ENCODE results near the gene CNP.

Gene CNP

GRCh38 chr17:41973408-41973811, 6.8 kb downstream of the CNP start:
- no peak for FAIRE-seq

DNA sequence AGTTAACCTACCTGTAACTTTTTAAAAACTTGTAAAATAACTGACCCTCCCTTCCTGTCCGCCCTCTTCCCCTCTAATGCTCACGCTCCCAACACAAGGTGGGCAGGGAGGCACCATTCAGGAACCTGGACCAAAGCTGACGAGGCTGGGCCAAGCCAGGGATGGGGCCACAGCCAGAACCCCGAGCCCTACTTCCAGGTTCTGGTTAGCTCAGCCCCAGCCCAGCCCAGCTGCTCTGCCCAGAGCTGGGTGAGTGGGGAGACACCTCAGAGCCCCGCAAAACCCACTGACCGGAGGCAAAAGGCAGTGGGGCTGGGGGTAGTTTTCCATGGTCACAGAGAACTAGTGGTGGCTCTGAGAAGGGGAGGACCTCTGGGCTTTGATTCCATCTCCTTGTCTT, 7.4 kb downstream of the CNP start:
- no peak for FAIRE-seq

GRCh38 chr17:41974658-41975057, 8.1 kb downstream of the CNP start:
- no peak for FAIRE-seq

GRCh38 chr17:41975099-41976083, 8.8 kb downstream of the CNP start:
- FAIRE-seq: no peak

- no peak for FAIRE-seq
These were observed 9.7 kb downstream of the CNP start for GRCh38 chr17:41976142-41976768.

GRCh38 chr17:41977991-41978390, 11.4 kb downstream of the CNP start:
- no peak for FAIRE-seq

- peak; percentile 43 for FAIRE-seq
These were observed 15.6 kb downstream of the CNP start for GRCh38 chr17:41982026-41982760.

DNA sequence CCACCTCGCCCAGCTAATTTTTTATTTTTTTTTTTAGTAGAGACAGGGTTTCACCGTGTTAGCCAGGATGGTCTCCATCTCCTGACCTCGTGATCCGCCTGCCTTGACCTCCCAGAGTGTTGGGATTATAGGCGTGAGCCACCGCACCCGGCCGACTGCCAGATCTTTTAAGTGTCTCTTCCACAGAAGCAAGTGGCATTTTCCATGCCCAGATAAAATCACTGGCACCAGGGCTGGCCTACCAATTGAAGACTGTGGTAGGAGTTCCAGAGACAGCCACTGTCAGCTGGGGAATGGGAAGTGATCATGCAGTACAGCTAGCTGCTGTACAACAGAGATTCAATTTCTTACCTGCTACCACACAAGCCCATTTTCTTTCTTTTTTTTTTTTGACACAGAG, 17.9 kb downstream of the CNP start:
- no peak for FAIRE-seq

GRCh38 chr17:41985919-41986318, 19.3 kb downstream of the CNP start:
- no peak for FAIRE-seq

DNA sequence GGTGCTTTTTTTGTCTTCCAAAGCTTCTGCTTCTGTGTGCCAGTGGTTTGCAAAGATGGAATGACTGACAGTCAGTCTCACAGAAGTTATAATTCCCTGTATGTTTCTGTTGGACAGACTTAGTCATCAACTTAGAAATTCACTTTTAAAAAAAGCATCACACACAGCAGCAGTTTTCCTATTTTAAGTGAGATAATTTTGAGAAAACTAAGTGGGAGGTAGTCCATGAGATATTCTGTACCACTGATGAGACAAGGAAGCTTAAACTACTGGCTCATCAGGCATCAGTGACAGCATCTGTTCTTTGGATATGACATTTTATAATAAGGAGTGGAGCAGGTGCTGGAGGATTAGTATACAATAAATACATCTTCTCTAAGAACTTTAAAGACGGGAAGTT, 20.0 kb downstream of the CNP start:
- FAIRE-seq: no peak

DNA sequence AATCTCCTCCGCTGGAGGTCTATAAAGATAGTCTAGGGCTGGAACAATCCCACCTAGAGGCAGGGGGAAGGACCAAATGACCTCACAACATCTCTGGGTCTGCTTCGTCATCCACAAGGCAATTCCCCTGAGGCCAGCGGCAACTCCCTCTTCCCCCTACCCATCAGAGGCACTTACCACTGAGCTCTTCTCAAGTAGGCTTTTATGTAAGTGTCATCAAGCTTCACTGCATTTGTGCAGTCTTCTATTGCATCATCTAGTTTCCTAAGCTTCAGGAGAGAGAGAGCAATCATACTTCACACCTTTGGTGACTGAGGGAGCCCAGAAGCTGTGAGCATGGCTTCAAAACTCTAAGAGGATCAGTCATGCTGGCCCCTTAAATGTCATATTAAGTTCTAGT, 21.0 kb downstream of the CNP start:
- no peak for FAIRE-seq

GRCh38 chr17:41988418-41988817, 21.8 kb downstream of the CNP start:
- no peak for FAIRE-seq

GRCh38 chr17:41989702-41990419, 23.3 kb downstream of the CNP start:
- no peak for FAIRE-seq

- no peak for FAIRE-seq
These were observed 26.0 kb downstream of the CNP start for GRCh38 chr17:41992576-41992975.

DNA sequence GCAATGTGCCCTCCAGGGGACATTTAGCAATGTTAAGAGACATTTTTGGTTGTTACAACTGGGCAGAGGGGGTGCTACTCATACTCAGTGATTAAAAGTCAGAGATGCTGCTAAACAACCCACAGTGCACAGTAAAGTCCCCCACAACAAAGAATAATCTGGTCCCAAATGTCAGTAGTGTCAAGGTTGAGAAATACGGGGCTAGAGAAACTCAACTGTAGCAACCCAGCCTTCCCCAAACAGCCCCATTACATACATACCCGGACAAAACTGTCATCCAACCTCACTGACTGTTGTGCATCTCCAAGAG, 30.2 kb downstream of the CNP start:
- no peak for FAIRE-seq

- FAIRE-seq: no peak
These were observed 31.9 kb downstream of the CNP start for GRCh38 chr17:41998497-41998896.

DNA sequence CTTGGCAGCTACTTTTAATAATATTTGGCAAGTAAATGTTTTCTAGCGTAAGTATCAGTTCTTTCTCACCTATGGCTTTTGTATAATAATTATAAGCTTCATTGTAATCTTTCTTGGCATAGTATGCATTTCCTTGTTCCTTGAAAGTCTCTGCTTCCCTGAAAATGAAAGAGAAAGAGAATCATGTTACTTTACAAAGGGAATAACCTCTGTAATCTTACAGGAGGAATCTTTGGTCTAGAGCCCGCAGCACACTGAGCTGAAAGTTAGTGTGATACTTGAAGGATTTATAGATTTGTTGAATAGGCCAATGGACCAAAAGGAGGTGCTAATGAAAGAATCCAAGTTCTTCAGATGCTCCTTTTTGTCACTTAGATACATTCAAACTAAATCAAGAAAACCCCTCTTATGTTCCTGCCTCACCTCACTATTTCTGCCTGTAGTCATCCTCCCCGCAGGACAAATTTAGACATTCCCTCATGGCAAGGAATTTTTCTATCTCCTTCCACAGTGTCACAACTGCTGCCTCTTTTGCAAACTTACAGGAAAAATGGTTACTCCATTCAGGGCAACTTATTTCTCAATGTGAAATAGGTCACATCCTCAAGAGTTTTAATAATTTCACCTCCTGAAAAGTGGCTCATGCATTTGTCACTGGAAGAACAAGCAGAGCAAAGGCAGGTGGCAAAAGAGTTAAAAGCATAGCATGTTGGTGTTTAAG, 34.0 kb downstream of the CNP start:
- FAIRE-seq: no peak

- no peak for FAIRE-seq
These were observed 35.1 kb downstream of the CNP start for GRCh38 chr17:42001729-42002128.

GRCh38 chr17:42002175-42002791, 35.7 kb downstream of the CNP start:
- no peak for FAIRE-seq

DNA sequence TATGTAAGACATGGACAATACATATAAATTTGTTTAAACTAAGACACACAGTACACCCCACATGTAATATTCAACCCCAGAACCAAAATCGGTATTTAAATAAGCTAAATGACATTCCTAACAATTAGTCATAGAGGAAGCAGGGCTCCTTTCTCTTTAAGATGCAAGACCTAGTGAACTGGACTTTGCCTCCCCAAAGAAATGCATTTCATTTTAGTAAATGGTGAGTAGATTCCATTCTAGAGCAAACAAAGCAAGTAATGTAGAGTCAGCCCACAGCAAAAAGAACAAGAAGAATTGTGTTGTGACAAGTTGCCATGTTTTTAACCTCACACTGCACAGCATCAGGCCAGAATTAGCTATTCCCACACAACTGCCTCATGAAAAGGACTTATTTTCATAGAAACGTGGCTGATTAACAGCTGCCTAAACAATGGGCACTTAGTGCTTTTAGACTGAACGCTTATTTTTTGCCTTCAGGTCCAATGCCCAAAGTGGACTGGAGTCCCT, 36.3 kb downstream of the CNP start:
- FAIRE-seq: no peak

DNA sequence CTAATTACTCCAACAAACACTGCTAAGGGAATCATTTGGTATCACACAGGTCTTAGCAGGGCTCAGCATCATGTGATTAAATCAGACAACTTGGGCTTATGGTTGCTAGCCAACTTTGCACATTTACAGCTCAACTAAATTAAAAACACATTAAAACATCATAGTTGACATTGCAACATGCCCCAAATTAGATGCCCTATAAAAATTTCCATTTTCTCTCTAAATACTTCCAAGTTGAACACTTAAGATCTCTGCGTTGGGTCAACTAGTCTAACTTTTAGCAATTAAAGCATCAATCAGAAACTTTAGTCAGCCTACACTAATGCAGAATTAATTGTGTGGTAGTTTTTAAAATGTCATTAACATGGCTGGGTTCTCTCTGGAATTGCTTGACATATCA, 38.6 kb downstream of the CNP start:
- FAIRE-seq: no peak

DNA sequence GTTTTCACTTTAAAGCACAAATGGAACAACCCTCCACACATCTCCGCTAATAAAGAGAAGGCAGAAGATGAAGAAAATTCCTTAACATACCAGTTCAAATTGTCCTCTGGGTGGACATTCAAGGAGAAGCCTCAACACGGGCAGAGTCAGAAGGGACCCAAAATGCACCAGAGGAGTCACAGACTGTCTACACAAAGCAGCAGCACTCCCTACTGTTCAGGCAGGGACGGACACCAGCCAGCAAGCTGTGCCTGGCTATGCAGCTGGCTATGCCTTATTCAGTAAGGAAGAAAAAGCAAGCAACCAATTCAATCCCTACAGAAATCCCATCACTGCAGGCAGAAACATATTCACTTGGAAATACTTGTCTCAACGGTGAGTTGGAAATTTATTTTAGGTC, 42.6 kb downstream of the CNP start:
- no peak for FAIRE-seq
